ENCODE results near the gene USP36. TPM values are rescaled to one million over a fixed set of nuclear protein-coding genes. Genes with fewer than 3 reads are reported as not detected.

The USP36 gene
- total and polyA plus RNA-seq, 8 donors, result 29.2 to 53.7 (median 45.0) TPM

DNA sequence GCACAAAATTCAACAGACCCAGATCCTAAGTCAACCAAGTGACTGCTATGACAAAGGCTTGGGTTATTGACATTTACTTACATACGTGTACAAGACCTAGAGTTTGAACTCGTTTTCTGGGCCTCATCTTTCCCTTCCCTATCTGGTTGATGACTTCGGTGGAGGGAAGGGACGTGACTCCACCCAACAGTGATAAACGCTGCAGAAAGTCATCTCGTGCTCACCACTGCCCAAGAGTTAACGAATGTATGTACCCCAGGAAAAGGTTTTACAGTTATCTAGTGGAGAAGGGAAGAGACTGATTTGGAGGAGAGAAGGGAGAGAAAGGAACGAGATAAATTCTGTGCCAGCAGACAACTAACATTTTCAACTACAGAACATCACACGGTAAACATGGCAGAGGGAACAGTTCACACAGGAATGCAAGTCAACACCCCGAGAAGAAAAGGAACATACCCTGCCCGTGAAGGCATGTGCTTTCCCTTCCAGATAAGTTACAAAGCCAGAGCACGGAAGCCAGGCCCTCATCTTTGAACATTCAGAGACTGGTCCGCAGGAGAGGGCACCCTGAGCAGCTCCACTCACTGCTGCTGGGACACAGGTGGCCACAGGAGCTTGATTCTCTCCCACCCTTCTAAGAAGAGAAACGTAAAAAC is 44.6 kb downstream of the USP36 start:
- ATAC-seq, result no peak

DNA sequence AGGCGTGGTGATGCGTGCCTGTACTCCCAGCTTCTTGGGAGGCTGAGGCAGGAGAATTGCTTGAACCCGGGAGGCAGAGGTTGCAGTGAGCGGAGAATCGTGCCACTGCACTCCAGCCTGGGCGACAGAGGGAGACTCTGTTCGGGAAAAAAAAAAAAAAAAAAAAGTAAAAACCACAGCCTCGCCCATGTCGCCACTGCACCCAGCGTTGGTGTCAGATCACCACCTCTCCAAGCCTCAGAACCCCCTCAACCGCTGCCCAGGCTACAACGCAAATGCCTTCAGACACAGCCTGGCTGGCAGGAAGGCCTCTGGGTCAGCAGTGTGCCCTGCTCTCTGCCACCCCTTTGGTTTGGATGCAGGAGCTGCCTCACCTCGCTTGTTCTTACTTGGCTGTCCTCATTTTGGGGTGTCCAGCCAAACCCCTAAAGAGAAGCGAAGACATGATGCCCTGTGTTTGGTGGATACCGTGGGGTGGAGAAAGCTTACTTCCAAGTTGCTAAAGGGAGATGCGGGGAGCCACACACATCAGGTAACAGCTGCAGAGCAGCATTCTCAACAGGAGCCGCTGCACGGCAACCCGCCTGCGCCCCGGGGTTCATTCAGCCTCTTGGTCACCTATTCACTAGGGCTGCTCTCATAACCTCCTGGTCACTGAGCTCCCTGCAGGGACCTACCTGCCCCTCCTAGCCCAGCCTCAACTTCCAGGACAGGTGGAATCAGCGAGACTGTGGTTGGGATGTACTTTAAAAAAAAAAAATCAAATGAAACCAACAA is 45.6 kb downstream of the USP36 start:
- Histone ChIP-seq H3K27me3 (no peaks in the 10 kb centered on the region), H3K27ac (no peak overlapping the region), H3K9me3 (no peaks in the 10 kb centered on the region), H3K36me3 (peaks cover 3 to 69% of the 10 kb centered on the region in 2 donors), H3K4me1 (peaks cover 6 to 33% of the 10 kb centered on the region in 2 donors), H3K4me3 (no peak overlapping the region)
- intact Hi-C loops (cut with DNase I), result no loop called here
- TF ChIP-seq, protein P1, sequence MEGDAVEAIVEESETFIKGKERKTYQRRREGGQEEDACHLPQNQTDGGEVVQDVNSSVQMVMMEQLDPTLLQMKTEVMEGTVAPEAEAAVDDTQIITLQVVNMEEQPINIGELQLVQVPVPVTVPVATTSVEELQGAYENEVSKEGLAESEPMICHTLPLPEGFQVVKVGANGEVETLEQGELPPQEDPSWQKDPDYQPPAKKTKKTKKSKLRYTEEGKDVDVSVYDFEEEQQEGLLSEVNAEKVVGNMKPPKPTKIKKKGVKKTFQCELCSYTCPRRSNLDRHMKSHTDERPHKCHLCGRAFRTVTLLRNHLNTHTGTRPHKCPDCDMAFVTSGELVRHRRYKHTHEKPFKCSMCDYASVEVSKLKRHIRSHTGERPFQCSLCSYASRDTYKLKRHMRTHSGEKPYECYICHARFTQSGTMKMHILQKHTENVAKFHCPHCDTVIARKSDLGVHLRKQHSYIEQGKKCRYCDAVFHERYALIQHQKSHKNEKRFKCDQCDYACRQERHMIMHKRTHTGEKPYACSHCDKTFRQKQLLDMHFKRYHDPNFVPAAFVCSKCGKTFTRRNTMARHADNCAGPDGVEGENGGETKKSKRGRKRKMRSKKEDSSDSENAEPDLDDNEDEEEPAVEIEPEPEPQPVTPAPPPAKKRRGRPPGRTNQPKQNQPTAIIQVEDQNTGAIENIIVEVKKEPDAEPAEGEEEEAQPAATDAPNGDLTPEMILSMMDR (IDR thresholded peaks at IDR 0.05), result no peak
- ATAC-seq, result no peak
- no peak for DNase-seq

More for the DNA sequence above, 44.6 kb downstream of the USP36 start:
- no peak for DNase-seq
- peaks cover 0 to 26% of the 10 kb centered on the region in 2 donors for H3K4me1 ChIP-seq
- intact Hi-C loops (cut with DNase I), result no loop called here
- H3K27ac ChIP-seq, result peak overlapping the region in 1 of 2 donors; percentile 33
- H3K9me3 ChIP-seq, result no peaks in the 10 kb centered on the region
- peaks cover 3 to 76% of the 10 kb centered on the region in 2 donors for H3K36me3 ChIP-seq
- H3K27me3 ChIP-seq, result no peaks in the 10 kb centered on the region
- no peak overlapping the region for H3K4me3 ChIP-seq
- TF ChIP-seq, protein P1 (IDR thresholded peaks at IDR 0.05), result no peak

DNA sequence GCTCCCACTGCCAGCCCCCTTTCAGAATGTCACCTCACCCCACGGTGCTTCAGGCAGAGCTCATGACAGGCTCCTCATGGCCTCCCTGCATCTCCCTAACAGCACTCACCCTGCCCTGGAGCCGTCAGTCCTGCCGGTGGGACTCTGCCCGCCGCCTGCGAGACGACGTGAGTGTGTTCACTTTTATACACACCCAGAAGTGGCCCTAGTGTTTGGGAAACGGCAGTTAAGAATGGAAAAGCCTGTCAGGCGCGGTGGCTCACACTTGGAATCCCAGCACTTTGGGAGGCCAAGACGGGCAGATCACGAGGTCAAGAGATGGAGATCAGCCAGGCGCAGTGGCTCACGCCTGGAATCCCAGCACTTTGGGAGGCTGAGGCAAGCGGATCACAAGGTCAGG is 46.2 kb downstream of the USP36 start:
- peaks cover 3 to 63% of the 10 kb centered on the region in 2 donors for H3K36me3 ChIP-seq
- no peaks in the 10 kb centered on the region for H3K27me3 ChIP-seq
- H3K27ac ChIP-seq, result no peak overlapping the region
- ATAC-seq, result no peak
- H3K4me3 ChIP-seq, result no peak overlapping the region
- no peaks in the 10 kb centered on the region for H3K9me3 ChIP-seq
- intact Hi-C loops (cut with DNase I), result no loop called here
- DNase-seq, result no peak
- TF ChIP-seq, protein P1 (IDR thresholded peaks at IDR 0.05), result no peak
- H3K4me1 ChIP-seq, result peaks cover 12 to 38% of the 10 kb centered on the region in 2 donors

DNA sequence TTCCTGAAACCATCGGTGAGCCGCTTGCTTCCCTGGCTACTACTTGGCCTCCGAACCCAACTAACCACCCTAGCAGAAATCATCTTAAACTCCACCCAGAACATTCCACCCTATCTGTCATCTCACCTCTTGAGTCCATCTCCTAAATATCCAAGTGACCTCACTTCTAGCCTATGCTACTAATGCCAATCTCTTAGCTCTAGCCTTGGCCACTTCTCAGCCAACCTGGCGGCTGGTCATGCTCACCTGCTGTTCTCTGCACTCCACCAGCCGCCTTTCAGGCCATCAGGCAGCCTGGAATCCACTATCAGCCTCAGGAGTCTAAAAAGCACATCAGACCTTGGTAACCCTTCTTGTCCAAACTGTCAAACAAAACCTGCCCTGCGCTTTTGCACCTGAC is 46.6 kb downstream of the USP36 start:
- peaks cover 15 to 38% of the 10 kb centered on the region in 2 donors for H3K4me1 ChIP-seq

DNA sequence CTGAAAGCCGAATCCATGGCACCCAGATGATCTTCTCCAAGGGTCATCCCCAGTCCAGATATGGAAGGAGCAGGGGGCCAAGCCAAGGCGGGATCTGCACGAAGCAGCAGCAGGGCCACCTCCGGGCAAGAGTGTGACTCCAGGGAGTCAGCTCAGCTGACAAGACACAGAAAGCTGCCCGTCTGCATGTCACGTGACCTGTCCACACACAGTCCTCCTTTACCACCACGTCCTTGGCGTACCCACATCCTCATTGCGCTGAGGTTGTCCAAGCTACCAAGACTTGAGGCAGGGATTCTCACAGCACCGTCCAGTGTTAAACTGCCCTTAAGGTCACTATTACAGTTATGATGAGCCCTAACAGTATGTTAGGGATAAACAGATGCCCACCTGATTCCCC is 47.2 kb downstream of the USP36 start:
- Histone ChIP-seq H3K36me3 (peaks cover 3 to 53% of the 10 kb centered on the region in 2 donors), H3K4me3 (no peak overlapping the region), H3K27me3 (no peaks in the 10 kb centered on the region), H3K27ac (no peak overlapping the region), H3K9me3 (no peaks in the 10 kb centered on the region), H3K4me1 (peaks cover 15 to 38% of the 10 kb centered on the region in 2 donors)
- TF ChIP-seq, protein P1 (IDR thresholded peaks at IDR 0.05), result no peak
- DNase-seq (no peak), ATAC-seq (no peak)
- intact Hi-C loops (cut with DNase I), result no loop called here

More for the DNA sequence above, 46.6 kb downstream of the USP36 start:
- no peak overlapping the region for H3K27ac ChIP-seq
- DNase-seq, result no peak
- TF ChIP-seq, protein P1 (IDR thresholded peaks at IDR 0.05), result no peak
- H3K36me3 ChIP-seq, result peaks cover 3 to 59% of the 10 kb centered on the region in 2 donors
- intact Hi-C loops (cut with DNase I), result no loop called here
- H3K4me3 ChIP-seq, result no peak overlapping the region
- no peaks in the 10 kb centered on the region for H3K27me3 ChIP-seq
- no peaks in the 10 kb centered on the region for H3K9me3 ChIP-seq
- ATAC-seq, result no peak

Measured in left lung (tissue), 10 donors.